HepG2 (cell line): ENCODE measurements around the gene CPT1C. TPM values are rescaled to one million over a fixed set of nuclear protein-coding genes. Genes with fewer than 3 reads are reported as not detected.

Experiments used
- ATAC-seq: fragments of 200-7000 bp; cut with Tn5 transposase; 3 replicates; pipeline ENCODE4 v1.9.1; 2020; ENCODE audit warnings: mild to moderate bottlenecking, moderate library complexity
- BruUV-seq: library from RNA; stranded (reverse); fragments of 400-500 nt; replicated peaks from 2 replicates; lab custom pipeline; 2021; lab: Mats Ljungman, UMichigan
- CTCF ChIA-PET: fragments of 300-600 bp; formaldehyde crosslinking; extraction: SDS; loops from one replicate; lab custom pipeline; 2021; ENCODE audit warnings: low total read pairs, inconsistent platforms, low intra/inter-chr PET ratio; lab: Yijun Ruan, JAX
- POLR2A ChIA-PET: fragments of 350-600 bp; sonication (Branson Sonifier 250); formaldehyde crosslinking; loops from one replicate; lab custom pipeline; 2020; ENCODE audit warnings: antibody characterized with exemption, inconsistent platforms; lab: Yijun Ruan, JAX
- DNase-seq: peaks from one replicate; pipeline ENCODE4 v3.0.0-alpha.2; 2015; ENCODE audit warnings: low spot score
- FAIRE-seq: peaks from 3 replicates; lab custom pipeline; 2011; peaks lifted over from hg19 to GRCh38; lab: Jason Lieb, UNC
- H2AFZ ChIP-seq: one replicate; pipeline ENCODE4 v1.6.1; 2011; ENCODE audit warnings: low read length, inconsistent platforms
- H3K27ac ChIP-seq: fragments of 300-600 bp; 3 replicates; pipeline ENCODE4 v1.8.0; 2011; ENCODE audit warnings: mixed run types, mild to moderate bottlenecking, mixed read lengths, low read length, inconsistent platforms; ENCODE audit not compliant: insufficient read depth; ENCODE audit errors: extremely low read length
- H3K27me3 ChIP-seq, 2 experiments: fragments of 200-600 bp in 1 of 2; 2 replicates in 1 of 2; 3 replicates in 1 of 2; pipeline versions ENCODE4 v1.6.0 to v1.8.0; 2011; ENCODE audit warnings: low read length in 2 of 2, mild to moderate bottlenecking in 2 of 2, moderate library complexity in 2 of 2, inconsistent platforms in 1 of 2; ENCODE audit not compliant: insufficient read depth in 2 of 2, control insufficient read depth in 1 of 2
- H3K36me3 ChIP-seq, 2 experiments: fragments of 200-600 bp in 1 of 2; replicated peaks in 1 of 2; 2 replicates in 1 of 2; 3 replicates in 1 of 2; pipeline versions ENCODE4 v1.5.1 to v1.8.0; 2011; ENCODE audit warnings: low read length in 2 of 2, inconsistent platforms in 1 of 2; ENCODE audit not compliant: insufficient read depth in 2 of 2, control insufficient read depth in 1 of 2
- H3K4me1 ChIP-seq: 2 replicates; pipeline ENCODE4 v1.5.1; 2012; ENCODE audit warnings: low read length, inconsistent platforms; ENCODE audit not compliant: insufficient read depth
- H3K4me2 ChIP-seq: 2 replicates; pipeline ENCODE4 v1.6.0; 2011; ENCODE audit warnings: low read depth, low read length, inconsistent platforms
- H3K4me3 ChIP-seq, 3 experiments: fragments of 200-600 bp in 1 of 3; sonication (generic), shearing (Covaris generic) in 1 of 3; replicated peaks in 1 of 3; 2 replicates each; pipeline ENCODE4 v1.5.1; 2011 to 2016; ENCODE audit warnings: low read length in 3 of 3, inconsistent platforms in 2 of 3, low read depth in 2 of 3, mild to moderate bottlenecking in 2 of 3, control low read depth in 1 of 3, mixed read lengths in 1 of 3; ENCODE audit not compliant: insufficient read depth in 1 of 3
- H3K79me2 ChIP-seq: one replicate; pipeline ENCODE4 v1.6.1; 2011; ENCODE audit warnings: low read length, inconsistent platforms; ENCODE audit not compliant: insufficient read depth
- H3K9ac ChIP-seq: 2 replicates; pipeline ENCODE4 v1.6.0; 2011; ENCODE audit warnings: mild to moderate bottlenecking, low read depth, low read length, inconsistent platforms; ENCODE audit not compliant: insufficient read depth
- H3K9me3 ChIP-seq: 2 replicates; pipeline ENCODE4 v1.5.1; 2012; ENCODE audit warnings: mild to moderate bottlenecking, low read length
- H4K20me1 ChIP-seq: 2 replicates; pipeline ENCODE4 v1.6.0; 2011; ENCODE audit warnings: inconsistent platforms, mild to moderate bottlenecking, low read length, moderate library complexity; ENCODE audit not compliant: insufficient read depth
- ATF4 ChIP-seq, 2 experiments: fragments of 450-650 bp in 1 of 2; sonication (generic) in 1 of 2; formaldehyde crosslinking; IDR thresholded peaks; 2 replicates each; pipeline versions ENCODE4 v1.5.0 to v1.8.0; 2020 to 2022; ENCODE audit warnings: mild to moderate bottlenecking in 1 of 2, missing genetic modification reagents in 1 of 2
- BRD4 ChIP-seq: sonication (generic); formaldehyde crosslinking; IDR thresholded peaks from 2 replicates; pipeline ENCODE4 v1.4.0; 2020; ENCODE audit warnings: missing genetic modification reagents
- DRAP1 ChIP-seq: IDR thresholded peaks from 2 replicates; pipeline ENCODE4 v1.6.1; 2016; ENCODE audit warnings: missing genetic modification reagents, missing compliant biosample characterization
- FOXM1 ChIP-seq: sonication (generic); formaldehyde crosslinking; IDR thresholded peaks from 2 replicates; pipeline ENCODE4 v1.5.0; 2020; ENCODE audit warnings: missing genetic modification reagents
- MEIS2 ChIP-seq: sonication (generic); formaldehyde crosslinking; IDR thresholded peaks from 2 replicates; pipeline ENCODE4 v1.9.0; 2021; ENCODE audit warnings: mild to moderate bottlenecking, missing genetic modification reagents
- PAF1 ChIP-seq: IDR thresholded peaks from 2 replicates; pipeline ENCODE4 v1.6.1; 2016; ENCODE audit warnings: missing genetic modification reagents, missing compliant biosample characterization
- SALL1 ChIP-seq: sonication (generic); formaldehyde crosslinking; IDR thresholded peaks from 2 replicates; pipeline ENCODE4 v1.8.0; 2022; ENCODE audit warnings: mild to moderate bottlenecking, missing genetic modification reagents
- TP53 ChIP-seq: sonication (generic); formaldehyde crosslinking; conservative IDR thresholded peaks from 2 replicates; pipeline ENCODE4 v1.4.0; 2020; ENCODE audit warnings: missing genetic modification reagents
- ZNF274 ChIP-seq: sonication (generic); formaldehyde crosslinking; IDR thresholded peaks from 2 replicates; pipeline ENCODE4 v1.5.1; 2020; ENCODE audit warnings: mild to moderate bottlenecking, missing genetic modification reagents
- ZNF318 ChIP-seq: sonication (generic); formaldehyde crosslinking; IDR thresholded peaks from 2 replicates; pipeline ENCODE4 v1.4.0; 2020; ENCODE audit warnings: mild to moderate bottlenecking, missing genetic modification reagents
- ZNF503 ChIP-seq: sonication (generic); formaldehyde crosslinking; IDR thresholded peaks from 2 replicates; pipeline ENCODE4 v1.4.0; 2020; ENCODE audit warnings: missing genetic modification reagents
- WGBS: methylation state at CpG from one replicate; pipeline ENCODE4 v1.1.6; 2017; ENCODE audit warnings: low lambda C conversion rate; 5-methylcytosine and 5-hydroxymethylcytosine counted together
- in situ Hi-C: cut with HindIII; loops from 2 replicates; pipeline ENCODE4 v1.10.0; 2017; ENCODE audit warnings: low pct_unique_long_range_greater_than_20kb; ENCODE audit not compliant: extremely low pct_ligation_motif_present
- intact Hi-C: fragments of 100-400 bp; cut with micrococcal nuclease; formaldehyde crosslinking; loops from one replicate; pipeline ENCODE4 v1.10.0; 2022; ENCODE audit not compliant: unreplicated experiment
- polyA plus RNA-seq, 8 experiments: library from polyadenylated mRNA; depleted of rRNA in 3 of 8; stranded (reverse) in 7 of 8; unstranded in 1 of 8; fragments of >200 nt; fragmentation: Illumina TruSeq in 4 of 8; extraction: Trizol in 4 of 8; gene quantifications; 2 replicates each; pipeline versions ENCODE4 v1.2.1 to v1.2.3, GENCODE V29; 2011 to 2016; ENCODE audit warnings: low read depth in 4 of 8, missing spikeins in 1 of 8, mixed read lengths in 1 of 8; ENCODE audit not compliant: insufficient read depth in 1 of 8
- total RNA-seq, 5 experiments: library from RNA; depleted of rRNA; stranded (reverse); fragments of >200 nt; fragmentation: Illumina TruSeq; extraction: Trizol; gene quantifications; 2 replicates each; pipeline ENCODE4 v1.2.3, GENCODE V29; 2016; ENCODE audit warnings: low read depth in 1 of 5

CPT1C gene
- total and polyA plus RNA-seq, 2 of the 13 experiments (the other 11 are each of a cell fraction or from before 2014, with no cell fraction given) = 0.18 TPM; not detected in 1

GRCh38 chr19:49669516-49669915 lies 21.4 kb upstream of the CPT1C start:
- Histone ChIP-seq H3K4me3 (no peak overlapping the region), H4K20me1 (no peaks in the 10 kb centered on the region), H3K27me3 (no peaks in the 10 kb centered on the region; a peak in 2 of 5 replicates), H3K9ac (no peak overlapping the region), H2AFZ (no peak overlapping the region), H3K79me2 (peaks cover 26% of the 10 kb centered on the region), H3K9me3 (no peaks in the 10 kb centered on the region), H3K36me3 (peaks cover 1 to 6% of the 10 kb centered on the region in 2 experiments; a peak in 3 of 5 replicates), H3K27ac (no peak overlapping the region), H3K4me2 (no peak overlapping the region), H3K4me1 (peaks cover 28% of the 10 kb centered on the region)
- FAIRE-seq (no peak), ATAC-seq (no peak), DNase-seq (no peak)
- BruUV-seq = no TSS peak
- WGBS = 100% methylated on average over 3 of the region's 3 CpGs
- ChIA-PET POLR2A (no interaction called here), CTCF (no interaction called here)
- TF ChIP-seq ZNF318 = no peak
- no peak for TF ChIP-seq FOXM1
- no peak for TF ChIP-seq DRAP1 (CRISPR knock-in tag)
- no peak for TF ChIP-seq ZNF503 (CRISPR knock-in tag)
- TF ChIP-seq ATF4 (CRISPR knock-in tag; IDR thresholded peaks at IDR 0.05) = no peak
- TF ChIP-seq PAF1 (CRISPR knock-in tag) = no peak
- no peak for TF ChIP-seq TP53 (CRISPR knock-in tag)
- TF ChIP-seq ZNF274 = no peak
- TF ChIP-seq MEIS2 = no peak
- no peak for TF ChIP-seq SALL1 (CRISPR knock-in tag)
- no peak for TF ChIP-seq BRD4
- intact Hi-C loops (no loop called here), in situ Hi-C loops (no loop called here)
